IPS DF 4.7 (cell line): ENCODE results near the gene LCN9.
"Not testable (repeated sequence)": the region's sequence is repeated elsewhere in the genome, so short reads cannot be mapped to it uniquely, and the experiment has no call there.

Source experiments
- DNase-seq: peaks from one replicate; pipeline ENCODE4 v3.0.0-alpha.2; 2013; ENCODE audit warnings: low spot score; ENCODE audit errors: extremely low read depth

LCN9 gene

DNA sequence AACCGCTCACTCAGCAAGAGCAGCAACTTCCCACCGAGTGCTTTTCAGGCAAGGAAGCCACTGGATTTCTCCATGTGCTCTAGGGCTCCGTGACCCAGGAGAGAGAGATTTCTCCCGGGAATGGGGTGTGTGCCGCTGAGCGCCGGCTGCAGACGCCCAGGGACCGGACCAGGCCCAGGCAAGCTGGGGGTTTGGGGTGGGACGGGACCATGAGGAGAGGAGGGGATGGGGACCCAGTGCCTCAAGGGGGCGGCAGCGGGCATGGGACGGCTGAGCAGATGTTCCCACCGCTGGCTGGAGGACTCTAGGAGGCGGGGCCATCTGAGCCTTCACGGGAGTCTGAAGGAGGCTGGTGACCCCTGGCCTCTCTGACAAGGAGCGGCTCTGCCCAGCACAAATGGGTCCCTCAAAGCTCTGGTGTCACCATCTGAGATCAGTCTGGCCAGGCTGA lies 8.5 kb downstream of the LCN9 start:
- no peak for DNase-seq

GRCh38 chr9:135672786-135673185 lies 9.7 kb downstream of the LCN9 start:
- DNase-seq: not testable (repeated sequence)

DNA sequence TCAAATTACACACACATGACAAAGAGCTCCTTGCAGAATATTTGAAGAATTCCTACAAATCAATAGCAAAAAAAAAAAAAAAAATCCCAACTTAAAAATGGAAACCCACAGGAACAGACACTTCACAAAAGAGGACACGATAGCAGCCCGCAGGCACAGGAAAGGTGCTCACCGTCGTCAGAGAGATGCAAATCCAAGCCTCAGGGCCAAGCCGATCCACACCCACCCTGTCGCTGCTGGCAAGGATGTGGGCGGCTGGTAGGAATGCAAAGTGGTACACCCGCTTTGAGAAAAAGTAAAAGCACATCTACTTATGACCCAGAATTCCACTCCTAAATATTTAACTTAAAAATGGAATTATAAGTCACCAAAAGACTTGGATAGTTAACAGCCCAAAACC lies 10.8 kb downstream of the LCN9 start:
- no peak for DNase-seq

- DNase-seq: no peak
These were observed 11.9 kb downstream of the LCN9 start for GRCh38 chr9:135674977-135675376.

- no peak for DNase-seq
These were observed 13.8 kb downstream of the LCN9 start for GRCh38 chr9:135676891-135677290.

- DNase-seq: no peak
These were observed 14.6 kb downstream of the LCN9 start for GRCh38 chr9:135677641-135678168.

- DNase-seq: no peak
These were observed 15.3 kb downstream of the LCN9 start for GRCh38 chr9:135678236-135679017.

DNA sequence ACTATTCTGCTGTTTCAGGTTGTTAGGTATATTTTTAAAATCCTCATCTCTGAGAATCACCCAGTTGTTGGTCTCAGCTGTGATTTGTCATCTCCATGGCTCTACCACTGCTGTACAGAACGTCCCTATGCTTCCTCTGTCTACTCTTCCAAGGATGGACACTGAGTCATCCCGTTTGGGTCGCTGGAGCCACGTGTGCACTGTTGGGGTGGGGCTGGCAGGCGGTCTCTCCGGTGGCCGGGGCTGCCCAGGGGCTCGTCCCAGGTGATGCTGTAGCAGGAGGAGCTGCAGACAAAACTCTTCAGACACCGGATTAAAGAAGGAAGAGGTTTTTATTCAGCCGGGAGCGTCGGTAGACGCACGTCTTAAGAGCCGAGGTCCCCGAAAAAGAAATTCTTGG lies 16.9 kb downstream of the LCN9 start:
- no peak for DNase-seq

GRCh38 chr9:135681161-135681560 lies 18.1 kb downstream of the LCN9 start:
- no peak for DNase-seq

DNA sequence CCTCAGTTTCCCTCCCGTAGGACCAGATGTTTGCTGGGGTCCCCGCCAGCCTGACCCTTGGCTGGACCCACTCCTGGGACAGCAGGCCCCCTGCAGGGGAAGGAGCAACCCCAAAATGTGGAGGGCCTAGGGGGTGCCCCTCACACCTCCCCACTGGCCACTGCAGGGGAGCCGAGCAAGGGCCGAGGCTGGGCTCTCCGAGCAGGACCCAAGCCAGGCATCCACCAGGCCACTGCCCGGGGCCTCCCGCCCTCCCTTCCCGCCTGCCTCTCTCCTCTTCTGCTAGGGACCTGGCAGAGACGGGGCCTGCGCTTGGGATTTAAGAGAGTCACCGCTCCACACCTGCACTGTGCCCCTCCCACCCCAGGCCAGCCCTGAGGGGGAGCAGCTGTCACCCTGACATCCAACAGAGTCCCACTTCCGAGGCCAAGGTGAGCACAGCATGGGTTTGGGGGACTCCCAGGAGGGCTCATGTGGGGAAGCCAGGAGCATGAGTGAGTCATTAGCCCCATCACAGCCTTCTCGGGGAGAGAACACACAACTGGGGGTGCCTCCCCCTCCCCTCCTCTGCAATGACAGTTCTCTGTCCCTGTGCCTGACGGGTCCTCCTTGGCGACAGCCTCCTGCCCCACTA lies 20.4 kb downstream of the LCN9 start:
- DNase-seq: no peak

DNA sequence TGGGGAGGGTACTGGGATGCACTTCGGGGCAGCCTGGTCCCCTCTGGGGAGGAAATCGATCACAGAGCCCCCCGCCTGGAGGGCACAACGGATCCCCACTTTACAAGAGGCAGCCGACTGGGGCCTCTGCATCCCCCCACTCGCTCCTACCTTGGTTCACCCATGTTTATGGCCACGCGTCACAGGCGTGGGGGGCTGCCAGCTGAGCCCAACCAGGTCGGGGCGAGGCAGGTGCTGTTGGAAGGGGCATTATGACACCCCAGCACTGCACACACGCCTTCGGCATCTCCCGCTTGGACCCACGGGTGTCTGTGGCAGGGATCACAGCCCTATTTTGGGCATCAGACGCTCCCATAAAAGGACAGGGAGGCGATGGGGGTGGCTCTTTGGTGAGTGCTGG lies 21.6 kb downstream of the LCN9 start:
- no peak for DNase-seq

- no peak for DNase-seq
These were observed 24.1 kb downstream of the LCN9 start for GRCh38 chr9:135687216-135687615.

DNA sequence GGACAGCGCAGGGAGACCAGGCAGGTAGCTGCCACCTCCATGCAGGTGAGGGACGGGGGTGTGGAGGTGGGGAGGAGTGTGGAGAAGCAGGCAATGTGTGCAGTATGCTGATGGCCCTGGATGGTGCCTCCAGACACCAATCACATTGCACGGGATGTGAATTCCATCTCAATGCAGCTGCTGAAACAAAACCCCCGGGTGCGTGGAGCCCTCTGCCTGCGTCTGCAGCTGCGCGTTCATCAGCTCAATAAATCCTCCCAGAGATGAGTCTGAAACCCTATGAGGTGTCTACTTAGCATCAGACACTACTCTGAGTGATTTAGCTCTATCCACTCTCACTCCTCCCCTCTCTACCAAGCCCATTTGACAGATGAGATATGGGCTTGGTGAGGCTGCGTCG lies 25.9 kb downstream of the LCN9 start:
- no peak for DNase-seq

GRCh38 chr9:135690836-135691570 lies 27.9 kb downstream of the LCN9 start:
- no peak for DNase-seq

- DNase-seq: no peak
These were observed 29.3 kb downstream of the LCN9 start for GRCh38 chr9:135692410-135692809.

DNA sequence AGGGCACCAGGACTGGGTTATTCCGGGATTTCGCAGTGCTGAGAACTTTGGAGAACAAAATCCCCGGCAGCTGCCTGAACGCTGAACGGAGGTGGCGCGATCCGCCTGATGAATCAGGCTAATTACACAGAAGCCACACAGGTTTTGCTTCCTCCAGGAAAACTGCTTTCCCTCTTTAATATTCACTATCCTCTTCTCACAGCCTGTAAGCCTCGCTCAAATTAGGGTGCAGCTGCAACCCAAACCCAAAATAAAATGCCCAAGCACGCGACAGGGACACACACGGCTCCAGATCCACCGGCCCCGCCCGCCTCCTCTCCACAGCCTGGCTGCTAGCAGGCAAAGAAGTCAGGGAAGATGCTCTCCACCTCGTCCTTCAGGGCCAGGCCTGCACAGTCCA lies 30.2 kb downstream of the LCN9 start:
- no peak for DNase-seq

DNA sequence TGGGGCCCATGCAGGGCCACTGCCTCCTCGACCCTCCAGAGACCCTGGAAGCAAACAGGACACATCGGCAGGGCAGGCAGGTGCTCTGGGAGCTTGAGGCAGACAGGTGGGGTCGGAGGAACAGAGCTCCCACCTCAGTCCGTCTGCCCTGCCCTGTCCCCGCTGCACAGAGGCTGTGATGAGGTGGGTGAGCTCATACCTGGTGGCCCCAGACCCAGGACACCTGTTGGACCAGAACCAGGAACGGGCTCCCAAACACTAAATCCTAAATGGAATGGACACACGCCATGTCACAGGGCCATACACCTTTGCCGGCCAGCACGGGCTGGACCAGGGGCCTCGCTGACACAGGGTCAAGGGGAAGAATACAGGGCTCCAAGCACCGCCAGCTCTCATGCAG lies 30.7 kb downstream of the LCN9 start:
- no peak for DNase-seq

DNA sequence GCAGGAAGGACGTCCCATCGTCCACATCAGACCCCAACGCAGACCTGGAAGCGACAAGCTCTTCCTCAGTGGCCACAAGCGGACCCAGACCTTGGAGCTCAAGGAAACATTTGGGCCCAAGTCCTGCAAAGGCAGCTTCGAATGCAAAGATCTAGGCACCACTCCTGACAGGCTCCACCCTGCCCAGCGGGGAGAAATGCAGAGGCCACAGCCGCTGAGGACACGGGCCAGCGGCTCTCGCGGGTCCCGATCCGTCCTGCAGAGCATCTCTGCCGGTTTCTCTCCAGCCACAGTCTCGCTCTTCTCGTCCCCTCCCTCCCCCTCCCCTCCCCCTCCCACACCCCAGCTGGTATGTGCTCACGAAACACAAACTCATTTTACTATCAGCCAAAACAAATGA lies 31.3 kb downstream of the LCN9 start:
- DNase-seq: no peak

DNA sequence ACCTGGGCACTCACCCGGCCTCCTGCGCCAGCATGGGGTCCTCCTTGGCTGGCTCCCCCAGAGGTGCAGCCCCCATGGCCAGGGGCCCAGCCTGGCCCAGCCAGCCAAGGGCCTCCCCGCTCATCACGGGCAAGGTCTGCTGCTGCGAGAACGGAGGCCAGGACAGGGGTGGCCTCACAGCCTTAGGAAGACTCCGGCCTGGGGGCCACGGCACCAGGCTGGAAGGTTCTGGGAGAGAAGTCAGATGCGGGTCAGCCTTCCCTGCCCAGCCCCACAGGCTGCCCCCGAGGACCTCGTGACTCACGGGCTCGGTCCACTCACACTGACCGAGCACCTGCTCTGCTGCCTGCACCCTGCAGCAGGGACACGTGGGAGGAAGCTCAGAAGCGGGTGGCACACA lies 31.9 kb downstream of the LCN9 start:
- DNase-seq: no peak

- no peak for DNase-seq
These were observed 32.5 kb downstream of the LCN9 start for GRCh38 chr9:135695642-135696041.

DNA sequence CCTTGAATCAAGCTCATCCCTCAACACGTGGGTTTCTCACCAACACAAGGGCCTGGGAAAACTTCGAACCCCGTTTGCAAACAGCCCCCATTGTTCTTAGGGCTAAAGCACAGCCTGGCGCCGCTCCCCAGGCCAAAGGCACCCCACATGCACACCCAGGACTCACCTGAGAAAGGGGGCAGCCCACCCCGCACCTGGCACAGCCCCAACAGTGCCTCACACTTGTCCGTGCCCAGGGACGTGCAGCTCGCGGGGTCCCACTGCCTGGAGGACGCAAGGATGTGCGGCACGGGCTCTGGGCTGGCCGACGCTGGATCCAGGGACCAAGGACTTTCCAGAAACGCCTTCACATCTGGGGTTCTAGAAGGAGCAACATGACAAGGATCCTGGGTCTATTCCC lies 33.3 kb downstream of the LCN9 start:
- no peak for DNase-seq

DNA sequence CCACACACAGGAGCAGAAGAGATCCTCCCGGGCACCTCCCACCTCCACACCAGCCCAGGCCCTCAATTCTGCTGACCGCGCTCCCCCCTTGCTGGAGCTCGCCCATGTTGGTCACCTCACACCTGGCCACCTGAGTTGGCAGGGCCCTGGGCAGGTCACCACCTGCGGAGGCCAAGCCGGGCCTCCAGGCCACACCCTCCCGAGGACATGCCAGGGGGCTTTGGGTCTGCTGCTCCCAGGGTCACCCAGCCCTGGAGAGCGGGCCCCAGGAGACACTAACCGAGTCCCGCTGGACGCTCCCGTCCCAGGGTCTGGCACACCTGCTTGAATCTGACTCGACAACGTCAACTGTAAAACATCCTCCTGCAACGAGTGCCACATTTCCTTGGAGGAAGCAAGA lies 34.1 kb downstream of the LCN9 start:
- no peak for DNase-seq
